Measurements from ENCODE around the gene FAM222A.

The FAM222A gene

DNA sequence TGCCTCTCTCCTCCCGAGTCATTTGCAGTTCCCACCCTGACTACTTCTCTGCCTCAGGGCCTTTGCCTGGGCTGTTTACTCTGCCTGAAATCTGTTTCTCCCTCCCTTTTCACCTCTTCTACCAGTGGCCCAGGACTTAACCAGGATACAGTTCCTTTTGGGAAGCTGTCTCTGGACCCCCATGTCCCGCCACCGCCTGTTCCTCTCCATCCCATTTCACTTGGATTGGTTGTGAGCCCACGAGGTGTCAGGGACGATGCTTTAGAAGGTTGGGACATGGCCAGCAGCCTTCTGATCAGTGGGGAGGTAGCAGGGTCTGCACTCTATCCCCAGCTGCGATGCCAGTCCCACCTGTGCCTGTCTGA is 51.8 kb downstream of the FAM222A start:
- no peak for DNase-seq
- in situ Hi-C loops (cut with MboI; ENCODE audit: low pct_unique_long_range_greater_than_20kb, low sequenced_read_pairs) = no loop called here

DNA sequence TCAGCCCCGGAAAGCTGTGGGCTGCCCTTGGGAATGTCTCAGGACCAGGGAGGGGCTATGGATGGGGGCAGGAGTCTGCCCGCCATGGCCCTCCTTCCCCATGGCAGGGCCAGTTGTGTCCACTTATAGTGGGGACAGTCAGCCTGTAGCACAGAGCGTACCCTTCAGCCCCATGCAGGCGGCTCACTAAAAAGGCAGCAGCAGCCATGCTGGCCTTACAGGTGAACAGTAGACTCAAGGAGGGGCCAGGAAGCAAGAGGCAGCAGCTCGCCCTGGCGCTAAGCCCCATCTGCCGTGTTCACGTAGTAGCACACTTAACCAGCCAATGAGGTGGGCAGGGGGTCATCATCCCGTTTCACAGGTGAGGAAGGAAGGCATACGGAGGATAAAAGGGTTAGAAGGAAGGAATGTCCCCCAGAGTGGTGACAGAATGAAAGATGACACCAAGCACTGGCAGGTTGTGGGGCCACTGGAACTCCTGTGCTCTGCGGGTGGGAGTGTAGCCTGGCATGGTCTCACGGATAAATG is 52.7 kb downstream of the FAM222A start:
- DNase-seq = no peak
- in situ Hi-C loops (cut with MboI; ENCODE audit: low pct_unique_long_range_greater_than_20kb, low sequenced_read_pairs) = no loop called here

DNA sequence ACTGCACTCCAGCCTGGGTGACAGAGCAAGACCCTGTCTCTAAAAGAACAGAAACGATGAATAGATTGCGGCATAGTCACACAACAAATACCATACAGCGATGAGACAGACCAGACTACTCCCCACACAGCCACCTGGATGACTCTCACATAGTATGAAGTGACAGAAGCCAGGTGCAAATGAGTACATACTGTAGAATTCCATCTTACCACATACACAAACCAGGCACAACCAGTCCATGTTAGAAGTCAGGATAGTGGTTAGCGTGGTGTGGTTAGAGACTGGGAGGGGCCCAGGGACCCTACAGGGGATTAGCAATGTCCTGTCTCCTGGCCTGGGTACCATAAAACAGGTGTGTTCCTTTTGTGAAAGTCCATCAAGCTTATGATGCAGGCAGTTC is 53.8 kb downstream of the FAM222A start:
- no peak for DNase-seq
- in situ Hi-C loops (cut with MboI; ENCODE audit: low pct_unique_long_range_greater_than_20kb, low sequenced_read_pairs) = no loop called here

DNA sequence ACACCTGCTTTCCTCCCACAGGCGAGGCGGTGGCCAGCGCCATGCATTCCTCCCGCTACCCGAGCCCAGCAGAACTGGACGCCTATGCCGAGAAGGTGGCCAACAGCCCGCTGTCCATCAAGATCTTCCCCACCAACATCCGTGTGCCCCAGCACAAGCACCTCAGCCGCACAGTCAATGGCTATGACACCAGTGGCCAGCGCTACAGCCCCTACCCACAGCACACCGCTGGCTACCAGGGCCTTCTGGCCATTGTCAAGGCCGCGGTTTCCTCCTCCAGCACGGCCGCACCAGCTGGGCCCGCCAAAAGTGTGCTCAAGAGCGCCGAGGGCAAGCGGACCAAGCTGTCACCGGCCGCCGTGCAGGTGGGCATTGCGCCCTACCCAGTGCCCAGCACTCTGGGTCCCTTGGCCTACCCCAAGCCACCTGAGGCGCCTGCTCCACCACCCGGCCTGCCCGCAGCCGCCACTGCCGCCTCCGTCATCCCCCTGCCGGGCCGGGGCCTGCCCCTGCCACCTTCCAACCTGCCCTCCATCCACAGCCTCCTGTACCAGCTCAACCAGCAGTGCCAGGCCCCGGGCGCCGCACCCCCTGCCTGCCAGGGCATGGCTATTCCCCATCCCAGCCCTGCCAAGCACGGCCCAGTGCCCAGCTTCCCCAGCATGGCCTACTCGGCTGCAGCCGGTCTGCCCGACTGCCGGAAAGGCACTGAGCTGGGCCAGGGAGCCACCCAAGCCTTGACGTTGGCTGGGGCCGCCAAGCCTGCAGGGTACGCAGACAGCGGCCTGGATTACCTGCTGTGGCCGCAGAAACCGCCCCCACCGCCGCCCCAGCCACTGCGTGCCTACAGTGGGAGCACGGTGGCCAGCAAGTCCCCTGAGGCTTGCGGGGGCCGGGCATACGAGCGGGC is 54.6 kb downstream of the FAM222A start:
- DNase-seq = no peak

DNA sequence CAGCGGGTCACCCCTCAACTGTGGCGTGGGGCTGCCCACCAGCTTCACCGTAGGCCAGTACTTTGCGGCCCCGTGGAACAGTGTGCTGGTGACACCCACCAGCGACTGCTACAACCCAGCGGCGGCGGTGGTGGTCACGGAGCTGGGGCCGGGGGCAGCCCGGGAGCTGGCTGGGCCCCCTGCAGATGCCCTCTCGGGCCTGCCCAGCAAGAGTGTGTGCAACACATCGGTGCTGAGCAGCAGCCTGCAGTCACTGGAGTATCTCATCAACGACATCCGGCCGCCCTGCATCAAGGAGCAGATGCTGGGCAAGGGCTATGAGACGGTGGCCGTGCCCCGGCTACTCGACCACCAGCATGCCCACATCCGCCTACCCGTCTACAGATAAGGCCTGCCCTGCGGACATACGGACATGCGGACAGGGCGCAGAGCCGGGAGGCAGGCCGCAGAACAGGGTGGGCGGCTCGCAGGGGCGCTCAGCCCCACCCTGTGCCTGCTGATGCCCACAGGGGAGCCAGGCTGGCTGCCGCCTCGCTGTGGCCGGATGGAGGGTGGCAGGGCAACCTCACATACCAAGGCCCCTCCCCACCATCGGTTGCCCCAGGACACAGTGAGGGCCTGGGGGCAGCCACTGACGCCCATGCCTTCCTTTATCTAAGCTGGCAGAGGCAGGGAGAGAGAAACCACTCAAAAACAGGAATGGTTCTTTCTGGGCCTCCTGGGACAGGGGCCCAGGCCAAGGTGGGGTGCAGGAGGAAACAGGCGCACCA is 55.5 kb downstream of the FAM222A start:
- in situ Hi-C loops (cut with MboI; ENCODE audit: low pct_unique_long_range_greater_than_20kb, low sequenced_read_pairs) = no loop called here
- no peak for DNase-seq

More for the DNA sequence above, 54.6 kb downstream of the FAM222A start:
- in situ Hi-C loops (cut with MboI; ENCODE audit: low pct_unique_long_range_greater_than_20kb, low sequenced_read_pairs) = no loop called here

DNA sequence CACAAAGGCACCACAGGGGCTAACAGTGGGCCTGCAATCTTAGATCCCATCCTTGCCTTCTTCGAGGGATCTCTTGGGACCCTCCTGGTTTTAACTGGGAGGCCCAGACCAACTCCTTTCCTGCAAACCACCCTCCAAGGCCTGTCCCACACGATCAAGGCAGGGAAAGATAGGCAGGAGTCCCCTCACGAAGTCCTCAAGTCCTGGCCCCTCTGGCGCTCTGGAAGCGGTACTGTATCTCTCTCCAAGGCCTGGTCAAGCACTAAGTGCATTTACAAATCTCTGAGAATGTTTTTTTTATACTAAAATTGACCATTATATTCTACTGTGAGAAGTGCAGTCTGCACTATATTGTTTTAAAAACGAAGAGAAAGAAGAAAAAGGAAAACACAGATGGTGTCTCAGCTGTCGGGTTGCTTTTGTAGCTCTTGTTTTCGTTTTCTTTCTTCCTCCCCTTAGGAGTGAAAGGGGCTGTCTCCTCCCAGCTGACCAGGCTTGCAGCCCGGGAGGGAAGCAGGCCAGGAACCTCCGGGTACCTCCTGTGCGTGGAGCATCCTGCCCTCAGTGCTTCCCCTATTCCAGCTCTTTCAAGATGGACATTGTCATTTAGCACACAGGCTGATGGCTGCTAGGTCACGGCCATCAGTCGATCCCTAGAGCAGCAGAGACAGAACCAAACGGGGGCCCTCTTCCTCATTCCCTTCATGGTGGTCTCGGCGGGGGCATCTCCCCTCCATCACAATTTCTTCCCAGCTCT is 56.7 kb downstream of the FAM222A start:
- in situ Hi-C loops (cut with MboI; ENCODE audit: low pct_unique_long_range_greater_than_20kb, low sequenced_read_pairs) = loop anchor here (10.0 kb wide), 1 partner anchor 245 kb away; no protein-coding TSS in a partner anchor
- DNase-seq = no peak

DNA sequence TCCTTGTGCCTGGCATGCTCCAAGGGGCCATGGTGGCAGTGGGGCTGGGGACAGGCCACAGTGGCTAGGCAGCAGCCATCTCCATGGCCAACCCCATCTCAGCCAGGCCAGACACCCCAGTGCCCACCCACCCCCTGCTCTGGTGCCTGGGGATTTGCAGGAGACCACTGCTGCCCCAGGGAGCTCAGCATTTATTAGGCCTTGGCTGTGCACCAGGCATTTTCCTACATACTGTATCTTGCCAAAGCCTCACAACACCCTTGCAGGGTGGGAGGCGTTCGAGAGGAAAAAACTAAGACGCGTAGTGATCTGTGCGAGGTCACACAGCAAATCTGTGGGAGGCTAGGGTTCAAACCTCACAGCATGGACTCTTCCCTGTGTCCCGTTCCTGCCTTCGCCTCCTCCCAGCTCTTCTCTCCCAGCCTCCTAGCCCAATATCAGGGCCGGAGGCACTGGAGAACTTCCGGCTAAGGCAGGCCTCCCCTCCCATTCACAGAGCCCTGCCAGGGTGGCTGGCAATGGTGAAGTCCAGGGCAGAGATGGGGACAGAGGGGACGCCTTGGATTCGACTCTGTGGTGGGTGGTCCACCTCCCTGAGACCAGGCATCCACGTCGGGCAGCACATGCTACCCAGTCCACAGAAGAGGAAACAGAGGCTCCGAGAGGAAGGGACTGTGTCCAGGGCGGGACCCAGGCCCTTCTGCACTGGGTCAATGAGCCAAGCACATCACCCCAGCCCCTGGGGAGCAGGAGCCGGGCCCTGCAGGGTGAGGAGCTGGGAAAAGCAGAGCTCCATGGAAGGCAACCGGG is 57.4 kb downstream of the FAM222A start:
- in situ Hi-C loops (cut with MboI; ENCODE audit: low pct_unique_long_range_greater_than_20kb, low sequenced_read_pairs) = loop anchor here (10.0 kb wide), 1 partner anchor 246 kb away; no protein-coding TSS in a partner anchor
- DNase-seq = no peak

DNA sequence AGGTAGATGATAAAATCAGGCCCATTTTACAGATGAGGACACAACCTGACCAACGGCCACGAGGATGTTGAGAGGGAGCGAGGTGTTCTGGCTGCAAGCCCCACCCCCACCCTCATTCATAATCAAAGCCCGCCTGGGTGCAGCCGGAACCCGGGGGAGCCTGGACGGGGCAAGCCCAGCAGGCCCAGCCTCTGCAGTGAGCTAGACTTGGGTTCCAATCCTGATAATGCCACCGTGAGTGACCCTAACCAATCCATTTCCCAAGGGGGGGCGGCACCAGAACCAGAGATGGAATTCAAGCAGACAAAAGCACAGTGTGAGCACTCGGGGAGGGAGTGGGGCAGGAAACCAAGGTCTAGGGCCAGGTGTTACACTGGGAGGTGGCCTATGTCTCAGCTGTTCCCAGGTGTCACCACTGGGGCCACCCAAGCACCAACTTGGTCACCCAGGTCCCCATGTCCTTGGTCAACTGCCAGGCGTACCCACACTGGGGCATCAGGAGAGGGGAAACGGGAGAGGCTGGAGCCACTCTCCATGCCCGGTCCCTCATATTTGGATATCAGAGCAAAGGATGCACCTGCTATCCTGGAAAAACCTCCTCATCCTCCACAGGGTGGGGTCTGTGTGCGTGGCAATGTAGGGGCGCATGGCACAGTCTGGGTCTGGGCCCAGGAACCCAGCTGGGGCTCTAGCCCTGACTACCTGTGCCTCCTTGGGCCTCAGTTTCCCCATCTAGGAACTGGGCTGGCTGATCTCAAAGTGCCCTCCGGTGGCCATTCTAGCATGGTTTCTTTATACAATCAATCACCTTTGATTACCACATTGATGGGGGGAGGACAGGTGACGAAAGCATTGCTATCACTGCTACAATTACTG is 58.4 kb downstream of the FAM222A start:
- DNase-seq = no peak
- in situ Hi-C loops (cut with MboI; ENCODE audit: low pct_unique_long_range_greater_than_20kb, low sequenced_read_pairs) = loop anchor here (10.0 kb wide), 1 partner anchor 247 kb away; no protein-coding TSS in a partner anchor

DNA sequence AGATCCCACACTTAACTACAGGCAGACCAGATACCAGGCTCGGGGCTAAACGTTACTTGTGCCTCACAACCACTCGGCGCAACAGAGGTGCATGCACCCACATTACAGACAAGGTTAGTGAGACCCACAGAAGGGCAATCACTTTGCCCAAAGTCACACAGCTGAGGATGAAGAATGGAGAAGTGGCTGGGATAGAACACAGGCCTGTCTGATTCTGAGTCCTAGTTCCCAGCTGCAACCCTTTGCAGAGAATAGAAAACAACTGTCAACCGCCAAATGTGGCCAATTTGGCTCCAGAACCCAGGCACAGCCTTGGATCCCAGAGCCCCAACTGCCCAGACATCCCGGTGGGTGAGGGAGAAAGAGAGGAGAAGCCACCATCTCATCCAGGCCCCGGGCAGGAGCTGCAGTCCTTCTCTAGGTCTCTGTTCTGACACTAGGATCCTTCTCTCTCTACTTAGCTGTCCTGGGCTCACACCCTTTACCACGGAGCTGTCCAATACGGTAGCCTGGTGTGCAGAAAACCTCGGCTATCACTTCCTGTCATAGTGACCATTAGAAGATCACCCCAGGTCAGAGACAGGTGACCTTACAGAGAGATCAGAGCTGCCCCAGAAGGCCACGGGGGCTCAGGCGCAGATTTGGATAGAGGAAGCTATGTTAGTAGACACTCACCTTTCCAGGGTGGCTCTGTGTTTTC is 59.1 kb downstream of the FAM222A start:
- in situ Hi-C loops (cut with MboI; ENCODE audit: low pct_unique_long_range_greater_than_20kb, low sequenced_read_pairs) = loop anchor here (10.0 kb wide), 1 partner anchor 248 kb away; no protein-coding TSS in a partner anchor
- DNase-seq = peak; percentile 28

DNA sequence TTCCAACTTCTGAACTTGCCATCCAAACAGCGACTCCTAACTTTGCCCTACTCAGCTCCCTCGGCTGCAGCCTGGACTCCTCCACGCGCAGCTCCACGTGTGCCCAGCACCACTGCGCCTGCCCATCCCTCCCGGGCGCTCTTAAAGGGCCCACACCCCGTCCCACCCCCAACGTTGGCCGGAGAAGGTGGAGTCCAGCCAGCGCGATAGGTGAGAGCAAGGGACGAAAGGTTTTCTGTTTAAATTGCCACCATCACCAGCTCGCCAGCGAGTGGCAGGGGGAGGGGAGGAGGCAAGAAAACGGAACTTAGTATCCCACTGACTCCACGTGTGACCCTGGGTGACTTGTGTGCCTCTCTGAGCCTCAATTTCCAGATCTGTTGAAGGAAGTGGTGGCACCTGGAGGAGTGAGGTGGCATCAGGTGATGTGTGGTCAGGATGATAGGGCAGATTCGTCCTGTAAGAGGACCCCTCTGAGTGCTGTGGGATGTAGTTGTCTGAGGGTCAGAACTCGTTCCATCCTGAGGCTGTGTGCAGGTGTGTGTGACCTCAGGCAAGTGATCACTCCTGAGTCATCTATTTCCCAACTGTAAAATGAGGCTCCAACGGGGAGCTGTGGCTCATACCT is 59.9 kb downstream of the FAM222A start:
- DNase-seq = peak; percentile 58
- in situ Hi-C loops (cut with MboI; ENCODE audit: low pct_unique_long_range_greater_than_20kb, low sequenced_read_pairs) = loop anchor here (10.0 kb wide), 1 partner anchor 249 kb away; no protein-coding TSS in a partner anchor

DNA sequence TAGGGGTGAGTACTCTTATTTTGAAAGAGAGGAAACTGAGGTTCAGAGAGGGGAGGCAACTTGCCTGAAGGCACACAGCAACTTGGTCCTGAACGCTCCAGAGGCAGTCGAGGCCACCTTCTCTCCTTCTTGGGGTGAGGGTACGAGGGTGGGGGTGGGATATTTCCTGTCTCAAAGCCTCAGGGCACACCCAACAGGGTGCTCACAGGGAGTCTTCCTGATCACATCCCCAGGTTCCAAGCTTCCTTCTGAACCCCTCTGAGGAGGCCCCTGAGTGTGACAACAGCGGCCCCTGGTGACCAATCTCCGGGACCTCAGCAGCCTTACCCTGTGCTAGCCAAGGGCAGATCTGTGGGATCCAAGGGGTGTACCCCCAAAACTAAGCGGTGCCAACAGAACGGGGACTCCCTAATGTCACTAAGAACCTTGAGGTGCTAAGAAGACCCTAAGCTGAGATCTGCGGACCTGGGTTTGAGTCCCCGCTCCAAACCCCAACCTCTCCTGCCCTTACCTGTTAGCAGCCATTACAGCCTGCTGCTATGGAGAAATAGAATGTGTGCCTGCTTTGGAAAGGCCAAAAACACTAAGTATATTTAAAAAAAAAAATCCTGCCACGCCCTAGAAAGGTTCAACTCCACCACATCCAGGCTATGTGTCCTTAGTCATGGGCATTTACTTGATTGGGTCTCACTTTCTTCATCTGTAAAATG is 61.7 kb downstream of the FAM222A start:
- in situ Hi-C loops (cut with MboI; ENCODE audit: low pct_unique_long_range_greater_than_20kb, low sequenced_read_pairs) = loop anchor here (10.0 kb wide), 1 partner anchor 251 kb away; no protein-coding TSS in a partner anchor
- DNase-seq = peak; percentile 70

DNA sequence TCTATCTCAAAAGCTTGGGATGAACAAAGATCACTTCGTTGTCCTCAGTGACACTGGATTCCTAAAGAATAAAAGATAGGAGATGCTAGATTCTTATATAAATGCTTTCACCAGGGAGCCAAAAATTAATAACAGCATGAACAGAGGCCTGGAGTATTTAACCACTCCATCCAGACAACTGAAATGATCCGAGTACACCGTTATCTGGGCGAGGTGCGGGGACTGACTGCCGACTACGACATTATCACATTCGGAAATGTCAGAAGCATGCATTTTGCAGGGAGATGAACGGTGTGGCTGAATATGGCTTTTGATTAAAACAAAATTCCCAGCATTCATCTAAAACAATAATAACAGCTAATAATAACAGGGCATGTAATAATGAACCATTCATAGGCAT is 63.0 kb downstream of the FAM222A start:
- in situ Hi-C loops (cut with MboI; ENCODE audit: low pct_unique_long_range_greater_than_20kb, low sequenced_read_pairs) = loop anchor here (10.0 kb wide), 1 partner anchor 252 kb away; no protein-coding TSS in a partner anchor

DNA sequence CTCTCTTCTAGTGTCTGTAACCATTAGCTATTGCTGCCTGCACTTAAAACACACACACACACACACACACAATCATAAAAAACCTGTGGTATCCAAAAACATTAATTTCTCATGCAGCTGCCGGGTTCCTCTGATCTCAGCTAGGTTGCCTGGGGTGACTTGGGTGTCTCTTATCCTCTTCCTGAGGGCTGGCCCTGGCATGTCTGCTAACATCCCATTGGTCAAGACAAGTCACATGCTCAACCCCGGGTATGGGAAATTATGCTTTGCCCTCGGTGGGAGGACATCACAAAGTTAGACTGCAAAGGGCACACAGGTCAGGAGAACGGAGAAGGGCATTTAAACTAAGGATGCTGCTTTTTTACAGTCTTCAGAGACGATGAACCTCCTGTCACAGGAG is 63.9 kb downstream of the FAM222A start:
- peak; percentile 58 for DNase-seq
- in situ Hi-C loops (cut with MboI; ENCODE audit: low pct_unique_long_range_greater_than_20kb, low sequenced_read_pairs) = loop anchor here (10.0 kb wide), 1 partner anchor 253 kb away; no protein-coding TSS in a partner anchor

More for the DNA sequence above, 63.0 kb downstream of the FAM222A start:
- no peak for DNase-seq

DNA sequence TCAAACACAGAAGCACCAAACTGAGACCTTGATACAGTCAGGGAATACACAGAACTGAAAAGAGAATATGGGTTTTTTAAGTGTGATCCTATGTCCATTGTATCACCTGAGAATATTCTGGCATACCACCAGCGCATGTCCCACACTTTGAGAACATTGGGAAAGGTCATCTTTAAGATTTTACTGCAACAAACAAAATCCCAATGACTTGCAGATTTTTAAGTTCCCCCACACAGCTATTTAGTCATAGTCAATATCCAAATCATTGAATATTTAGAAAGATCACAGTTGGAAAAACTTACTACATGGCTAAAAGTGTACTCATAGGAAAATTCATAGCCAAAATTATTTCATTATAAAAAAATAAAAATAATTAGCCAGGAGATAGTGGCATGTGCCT is 65.1 kb downstream of the FAM222A start:
- no peak for DNase-seq
- in situ Hi-C loops (cut with MboI; ENCODE audit: low pct_unique_long_range_greater_than_20kb, low sequenced_read_pairs) = loop anchor here (10.0 kb wide), 1 partner anchor 254 kb away; no protein-coding TSS in a partner anchor

DNA sequence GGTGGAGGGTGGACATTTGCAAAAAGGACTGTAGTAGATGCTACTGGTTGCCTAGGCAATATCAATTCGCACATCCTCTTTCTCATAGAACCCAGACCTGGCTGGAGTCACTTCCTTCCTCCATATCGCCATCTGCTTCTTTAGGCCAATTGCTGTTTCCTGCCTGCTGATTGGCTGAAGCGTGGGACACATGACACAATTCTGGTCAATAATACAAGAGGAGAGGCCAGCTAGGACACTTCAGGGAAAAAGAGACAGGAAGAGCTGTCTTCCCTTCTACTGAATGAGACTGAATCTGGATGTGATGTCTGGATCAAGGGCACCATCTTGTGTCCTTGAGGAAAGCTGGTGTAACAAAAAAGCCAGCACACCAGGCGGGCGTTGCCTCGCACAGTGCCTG is 65.8 kb downstream of the FAM222A start:
- in situ Hi-C loops (cut with MboI; ENCODE audit: low pct_unique_long_range_greater_than_20kb, low sequenced_read_pairs) = loop anchor here (10.0 kb wide), 1 partner anchor 255 kb away; no protein-coding TSS in a partner anchor
- DNase-seq = peak; percentile 35
